Measurements from ENCODE around the gene KLHL5.
"Not testable (repeated sequence)": the region's sequence is repeated elsewhere in the genome, so short reads cannot be mapped to it uniquely, and the experiment has no call there.

KLHL5 gene

GRCh38 chr4:39062094-39062769 lies at the start of gene KLHL5:
KLHL5 (plus strand) TSS chr4:39062232; CDS start chr4:39062653, 421 bp downstream.
- DNase-seq = no peak

GRCh38 chr4:39014028-39014427 lies 48.0 kb upstream of the KLHL5 start:
- DNase-seq = no peak

DNA sequence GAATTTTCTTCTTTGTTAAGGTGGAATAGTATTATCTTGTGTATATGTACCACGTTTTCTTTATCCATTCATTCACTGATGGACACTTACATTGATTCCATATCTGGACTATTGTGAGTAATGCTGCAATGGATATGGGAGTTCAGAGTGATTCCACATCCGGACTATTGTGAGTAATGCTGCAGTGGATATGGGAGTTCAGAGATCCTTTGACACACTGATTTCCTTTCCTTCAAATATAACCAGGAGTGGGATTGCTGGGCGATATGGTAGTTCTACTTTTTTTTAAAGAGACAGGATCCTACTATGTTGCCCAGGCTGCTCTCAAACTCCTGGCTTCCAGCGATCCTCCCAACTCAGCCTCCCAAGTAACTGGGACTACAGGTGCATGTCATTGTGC lies 41.9 kb upstream of the KLHL5 start:
- no peak for DNase-seq

GRCh38 chr4:39021631-39022030 lies 40.4 kb upstream of the KLHL5 start:
- DNase-seq = no peak

- no peak for DNase-seq
Observed at GRCh38 chr4:39022241-39022640, 39.8 kb upstream of the KLHL5 start.

DNA sequence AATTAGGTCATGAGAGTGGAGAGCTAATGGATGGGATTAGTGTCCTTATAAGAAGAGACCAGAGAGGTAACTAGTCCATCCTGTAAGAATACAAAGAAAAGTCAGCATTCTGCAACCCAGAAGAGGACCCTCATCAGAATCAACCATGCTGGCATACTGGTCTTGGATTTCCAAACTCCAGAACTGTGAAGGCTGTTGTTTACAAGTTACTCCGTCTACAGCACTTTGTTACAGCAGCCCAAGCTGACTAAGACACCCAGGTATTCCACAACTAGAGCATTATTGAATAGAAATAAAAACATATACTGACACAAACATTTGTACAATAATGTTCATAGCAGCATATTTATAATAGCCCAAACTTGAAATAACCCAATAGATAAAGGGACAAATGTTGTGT lies 39.0 kb upstream of the KLHL5 start:
- no peak for DNase-seq

DNA sequence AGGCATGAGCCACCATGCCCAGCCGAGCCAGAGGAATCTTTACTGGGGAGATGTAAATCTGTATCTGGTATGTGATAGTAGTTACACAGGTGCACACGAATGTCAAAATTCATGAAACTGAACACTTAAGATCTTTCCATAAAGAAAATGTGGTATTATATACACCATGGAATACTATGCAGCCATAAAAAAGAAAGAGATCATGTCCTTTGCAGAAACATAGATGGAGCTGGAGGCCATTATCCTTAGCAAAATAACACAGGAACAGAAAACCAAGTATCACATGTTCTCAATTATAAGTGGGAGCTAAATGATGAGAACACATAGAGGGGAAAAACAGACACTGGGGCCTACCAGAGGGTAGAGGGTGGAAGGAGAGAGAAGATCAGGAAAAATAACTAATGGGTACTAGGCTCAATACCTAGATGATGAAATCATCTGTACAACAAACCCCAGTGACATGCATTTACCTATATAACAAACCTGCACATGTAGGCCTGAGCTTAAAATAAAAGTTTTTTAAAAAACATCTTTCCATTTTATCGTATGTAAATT lies 37.6 kb upstream of the KLHL5 start:
- DNase-seq = no peak

- no peak for DNase-seq
Observed at GRCh38 chr4:39025552-39026085, 36.4 kb upstream of the KLHL5 start.

DNA sequence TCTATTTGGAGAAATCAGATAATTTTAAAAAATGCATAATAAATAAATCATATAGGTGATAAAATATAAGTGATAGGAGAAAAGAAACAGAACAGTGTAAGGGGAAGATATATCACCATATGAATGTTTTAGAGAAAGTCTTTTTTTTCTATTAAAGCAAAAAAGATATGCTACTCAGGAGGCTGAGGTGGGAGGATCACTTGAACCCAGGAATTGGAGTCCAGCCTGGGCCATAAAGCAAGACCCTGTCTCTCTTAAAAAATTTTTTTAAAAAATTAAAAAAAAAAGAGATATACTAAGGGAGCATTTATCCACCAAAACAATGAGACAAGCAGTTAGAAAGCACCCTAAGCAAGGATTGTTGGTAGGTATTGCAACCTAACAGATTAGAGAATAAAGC lies 35.9 kb upstream of the KLHL5 start:
- DNase-seq = no peak

- DNase-seq = no peak
Observed at GRCh38 chr4:39029752-39030694, 32.0 kb upstream of the KLHL5 start.

GRCh38 chr4:39030725-39031124 lies 31.3 kb upstream of the KLHL5 start:
- DNase-seq = no peak

GRCh38 chr4:39031590-39032020 lies 30.4 kb upstream of the KLHL5 start:
- not testable (repeated sequence) for DNase-seq

DNA sequence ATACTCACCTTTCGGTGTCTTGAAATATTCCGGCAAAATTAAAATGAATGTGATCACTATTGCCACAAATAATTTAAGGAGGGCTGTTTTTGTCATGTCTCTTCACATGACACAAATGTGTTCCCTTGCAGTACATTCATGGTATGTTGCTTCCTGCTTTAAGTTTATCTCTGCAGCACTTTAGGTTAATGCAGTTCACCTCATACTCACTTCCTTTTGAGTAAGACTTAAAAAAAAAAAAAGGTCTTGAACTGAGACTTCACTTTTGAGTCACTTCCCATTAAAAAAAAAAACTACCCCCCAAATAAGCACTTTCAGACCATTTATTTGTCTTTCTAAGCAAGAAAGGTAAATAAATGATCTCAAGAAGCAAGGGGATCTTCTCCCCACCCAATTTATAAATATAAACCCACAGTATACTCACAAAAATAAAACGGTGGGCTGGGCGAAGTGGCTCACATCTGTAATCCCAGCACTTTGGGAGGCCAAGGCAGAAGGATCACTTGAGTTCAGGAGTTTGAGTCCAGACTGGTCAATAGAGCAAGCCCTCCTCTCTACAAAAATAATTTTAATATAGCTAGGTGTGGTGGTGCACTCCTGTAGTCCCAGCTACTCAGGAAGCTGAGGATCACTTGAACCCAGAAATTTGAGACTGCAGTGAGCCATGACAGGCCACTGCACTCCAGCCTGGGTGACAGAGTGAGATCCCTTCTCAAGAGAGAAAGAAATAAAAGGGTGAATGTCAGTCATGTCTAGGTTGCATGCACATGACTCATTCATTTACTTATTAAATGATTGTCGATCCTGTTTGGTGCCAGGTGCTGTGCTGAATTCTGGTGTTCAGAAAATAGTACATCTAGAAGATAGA lies 29.6 kb upstream of the KLHL5 start, which contains the start of gene TMEM156:
TMEM156 (minus strand) TSS at position 192 of the 868 bp plus-strand sequence; CDS start at position 96, 96 bp downstream.
- peak; percentile 47 for DNase-seq

- DNase-seq = no peak
Observed at GRCh38 chr4:39036172-39036571, 25.9 kb upstream of the KLHL5 start.

- DNase-seq = no peak
Observed at GRCh38 chr4:39037491-39037825, 24.6 kb upstream of the KLHL5 start.

DNA sequence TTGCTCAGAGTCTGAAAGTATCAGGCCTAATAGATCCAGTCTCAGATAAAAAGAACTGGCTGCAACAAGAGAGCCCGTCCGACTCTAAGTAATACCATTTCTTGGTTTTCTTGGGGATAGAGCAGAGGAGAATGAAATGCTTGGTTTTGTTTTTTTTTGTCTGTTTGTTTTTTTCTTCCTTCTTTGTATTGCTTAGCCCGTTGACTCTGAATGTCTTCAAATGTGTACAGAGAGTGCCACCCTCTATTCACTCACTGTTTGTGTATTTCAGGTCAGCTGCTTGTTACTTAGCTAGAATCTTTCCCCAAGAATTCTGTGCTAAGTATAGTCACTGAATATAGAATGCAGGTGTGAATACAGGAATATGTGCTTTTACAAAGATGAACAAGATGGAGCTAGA lies 24.1 kb upstream of the KLHL5 start:
- no peak for DNase-seq

GRCh38 chr4:39039108-39039507 lies 22.9 kb upstream of the KLHL5 start:
- DNase-seq = no peak

DNA sequence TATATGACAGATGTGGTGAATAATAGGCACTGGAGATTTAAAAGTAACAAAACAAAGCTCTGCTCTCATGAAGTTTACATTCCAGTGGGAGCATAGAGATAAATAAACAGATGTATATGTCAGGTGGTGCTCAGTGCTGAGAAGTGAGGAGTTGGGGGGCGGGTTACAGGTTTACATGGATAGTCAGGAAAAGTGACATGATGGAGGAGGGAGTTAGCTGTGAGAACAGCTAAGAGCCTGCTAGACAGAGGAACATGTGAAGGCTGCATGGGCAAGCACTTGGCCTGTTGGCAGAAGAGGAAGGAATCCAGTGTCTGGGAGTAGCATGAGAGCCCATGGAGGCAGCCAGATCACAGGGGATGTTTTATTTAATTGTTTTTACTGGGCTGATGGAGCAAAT lies 19.7 kb upstream of the KLHL5 start:
- no peak for DNase-seq

DNA sequence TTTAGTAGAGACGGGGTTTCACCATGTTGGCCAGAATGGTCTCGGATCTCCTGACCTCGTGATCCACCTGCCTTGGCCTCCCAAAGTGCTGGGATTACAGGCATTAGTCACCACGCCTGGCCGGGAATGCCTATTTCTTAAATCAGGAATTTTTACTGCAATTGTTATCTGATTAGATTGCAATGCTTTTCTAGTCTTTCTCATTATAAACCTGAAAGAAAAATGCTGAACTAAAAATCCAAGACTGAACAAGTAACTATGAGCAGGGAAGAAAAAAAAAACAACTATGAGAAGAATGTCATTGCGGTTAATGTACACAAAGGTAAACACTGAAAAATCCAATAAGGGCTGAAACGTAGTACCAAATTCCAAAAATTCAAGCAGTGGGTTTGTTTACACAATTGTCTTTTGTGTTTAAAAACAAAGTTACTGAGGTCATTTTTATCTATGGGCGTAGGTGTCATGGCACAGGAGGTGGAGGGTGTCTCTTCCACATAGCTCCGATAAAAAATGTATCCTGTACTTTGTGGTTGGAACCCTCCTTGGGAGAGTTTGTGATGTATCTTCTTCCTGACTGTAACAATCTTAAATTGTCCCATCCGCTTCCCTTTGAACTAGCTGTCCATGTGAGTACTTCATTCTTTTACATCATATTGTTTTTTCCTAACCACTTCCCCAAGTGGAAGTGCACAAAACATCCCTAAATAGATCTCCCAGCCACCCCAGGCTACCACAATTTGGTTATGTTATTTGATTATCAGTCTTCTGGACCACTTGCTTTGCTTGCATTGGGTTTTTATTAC lies 18.8 kb upstream of the KLHL5 start:
- DNase-seq = no peak

- DNase-seq = peak; percentile 34
Observed at GRCh38 chr4:39043861-39044363, 18.1 kb upstream of the KLHL5 start.

DNA sequence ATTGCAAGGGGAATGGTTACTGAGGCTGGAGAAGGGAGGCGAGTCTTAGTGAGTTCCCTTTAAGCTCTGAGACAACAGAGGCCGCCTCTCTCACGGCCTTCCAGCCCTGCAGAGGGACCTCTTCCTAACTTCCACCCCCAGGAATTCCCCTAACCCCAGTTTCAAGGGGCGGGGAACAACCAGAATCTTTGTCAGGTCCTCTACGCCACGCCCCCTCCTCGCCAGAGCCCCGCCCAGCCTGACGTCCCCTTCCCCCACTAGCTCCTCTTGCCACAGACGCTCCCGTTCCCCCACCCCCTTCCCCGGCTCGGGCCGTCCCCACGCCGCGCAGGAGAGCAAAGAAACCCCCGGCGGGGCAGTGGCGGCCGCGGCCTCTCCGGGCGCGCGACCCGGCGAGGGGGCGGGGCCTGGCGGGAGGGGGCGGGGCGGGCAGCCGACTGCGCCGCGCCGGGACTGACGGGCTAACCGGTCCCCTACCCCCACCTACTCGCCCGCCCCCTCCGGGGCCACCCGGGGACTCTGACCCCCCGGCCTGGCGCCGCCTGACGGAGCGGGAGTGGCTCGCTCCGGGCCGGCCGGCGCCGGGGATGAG lies 17.6 kb upstream of the KLHL5 start:
- peak; percentile 94 for DNase-seq
